ENCODE results near the gene SIX1. TPM values are rescaled to one million over a fixed set of nuclear protein-coding genes. Genes with fewer than 3 reads are reported as not detected.

Gene SIX1
- total and polyA plus RNA-seq, 10 donors, result 0.03 TPM; not detected in 9

DNA sequence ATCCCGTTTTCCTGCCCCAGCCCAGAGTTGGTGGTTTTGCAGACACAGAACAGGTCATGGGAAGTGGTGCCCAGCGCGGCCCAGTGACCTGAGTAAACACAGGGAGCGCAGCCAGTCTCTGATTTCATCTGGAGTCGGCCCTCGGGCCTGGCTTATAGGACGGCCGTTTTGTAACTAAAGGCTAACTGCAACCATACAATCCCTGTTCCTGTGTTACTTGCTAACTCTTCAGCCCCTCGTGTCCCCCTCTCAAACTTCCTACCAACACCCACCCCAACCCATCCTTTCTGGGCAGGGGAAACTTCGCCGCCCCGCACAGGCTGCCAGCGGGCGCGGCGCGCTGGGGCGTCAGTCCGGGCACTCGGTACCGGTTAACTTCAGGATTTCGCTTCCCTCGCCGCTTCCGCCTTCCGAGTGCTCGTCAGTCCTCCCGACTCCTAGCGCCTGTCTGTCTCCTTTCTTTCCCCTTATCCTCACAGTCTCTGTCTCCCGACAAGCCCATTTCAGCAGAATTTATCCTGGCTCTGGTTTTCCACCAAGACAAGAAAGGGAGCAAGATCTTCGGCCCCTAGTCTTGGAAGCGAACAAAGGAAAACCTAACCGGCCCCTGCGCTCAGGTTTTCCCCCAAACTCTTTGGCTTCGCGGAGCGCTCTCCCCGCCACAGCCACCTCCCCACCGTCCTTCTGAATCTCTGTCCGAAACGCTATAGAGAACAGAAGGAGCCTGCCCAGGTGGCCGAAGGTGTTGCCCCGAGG lies 2.0 kb downstream of the SIX1 start:
- intact Hi-C loops (cut with DNase I; ENCODE audit: low total_unique reads), result no loop called here
- H3K27me3 ChIP-seq (replicated peaks in 1 of 7), result peaks cover 17 to 100% (median 99%) of the 10 kb centered on the region in 7 donors
- peak in 1 of 3 donors; percentile 34 for TF ChIP-seq POLR2AphosphoS5 (IDR thresholded peaks at IDR 0.05)
- TF ChIP-seq, protein P1, sequence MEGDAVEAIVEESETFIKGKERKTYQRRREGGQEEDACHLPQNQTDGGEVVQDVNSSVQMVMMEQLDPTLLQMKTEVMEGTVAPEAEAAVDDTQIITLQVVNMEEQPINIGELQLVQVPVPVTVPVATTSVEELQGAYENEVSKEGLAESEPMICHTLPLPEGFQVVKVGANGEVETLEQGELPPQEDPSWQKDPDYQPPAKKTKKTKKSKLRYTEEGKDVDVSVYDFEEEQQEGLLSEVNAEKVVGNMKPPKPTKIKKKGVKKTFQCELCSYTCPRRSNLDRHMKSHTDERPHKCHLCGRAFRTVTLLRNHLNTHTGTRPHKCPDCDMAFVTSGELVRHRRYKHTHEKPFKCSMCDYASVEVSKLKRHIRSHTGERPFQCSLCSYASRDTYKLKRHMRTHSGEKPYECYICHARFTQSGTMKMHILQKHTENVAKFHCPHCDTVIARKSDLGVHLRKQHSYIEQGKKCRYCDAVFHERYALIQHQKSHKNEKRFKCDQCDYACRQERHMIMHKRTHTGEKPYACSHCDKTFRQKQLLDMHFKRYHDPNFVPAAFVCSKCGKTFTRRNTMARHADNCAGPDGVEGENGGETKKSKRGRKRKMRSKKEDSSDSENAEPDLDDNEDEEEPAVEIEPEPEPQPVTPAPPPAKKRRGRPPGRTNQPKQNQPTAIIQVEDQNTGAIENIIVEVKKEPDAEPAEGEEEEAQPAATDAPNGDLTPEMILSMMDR (IDR thresholded peaks at IDR 0.05 in 8 of 11, conservative IDR thresholded peaks at IDR 0.05 in 3 of 11), result no peak
- no peak for DNase-seq
- H3K36me3 ChIP-seq, result no peaks in the 10 kb centered on the region
- no peak overlapping the region for H3K27ac ChIP-seq
- peaks cover 24 to 66% (median 56%) of the 10 kb centered on the region in 6 donors for H3K4me1 ChIP-seq
- peaks cover 0 to 8% (median 0%) of the 10 kb centered on the region in 8 donors for H3K9me3 ChIP-seq
- peak overlapping the region in 6 of 8 donors; percentile 12 to 72 (median 46) for H3K4me3 ChIP-seq
- 4 to 8% (median 5%) methylated on average over 43 of the region's 43 CpGs for WGBS, 5 donors

DNA sequence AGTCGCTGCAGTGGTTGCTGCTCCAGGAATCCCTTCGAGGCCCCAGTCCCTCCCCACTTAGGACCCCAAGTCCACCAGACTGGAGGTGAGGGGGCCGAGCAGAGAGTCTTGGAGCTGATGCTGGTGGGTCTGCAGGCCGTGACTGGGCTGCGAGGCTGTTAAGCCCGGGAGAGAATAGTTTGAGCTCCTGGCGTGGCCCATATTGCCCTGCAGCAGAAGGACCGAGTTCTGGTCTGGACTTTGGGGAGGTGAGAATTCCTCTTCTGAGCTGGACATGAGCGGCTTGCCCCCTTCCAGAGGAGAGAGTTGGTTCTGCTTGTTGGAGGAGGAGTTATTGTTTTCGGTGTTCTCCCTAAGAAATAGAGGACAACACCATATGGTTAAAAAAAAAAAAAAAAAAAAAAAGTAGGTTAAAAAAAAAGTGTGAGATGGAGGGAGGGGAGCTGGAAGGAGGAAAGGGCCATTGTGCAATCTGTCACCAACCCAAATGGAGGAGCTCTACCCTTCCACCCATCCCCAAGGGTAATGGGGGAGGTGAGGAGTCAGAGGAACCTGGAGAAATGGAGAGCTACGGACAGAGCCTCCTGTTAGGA lies 3.0 kb downstream of the SIX1 start:
- H3K27me3 ChIP-seq (replicated peaks in 1 of 7), result peaks cover 17 to 100% (median 99%) of the 10 kb centered on the region in 7 donors
- DNase-seq, result no peak

DNA sequence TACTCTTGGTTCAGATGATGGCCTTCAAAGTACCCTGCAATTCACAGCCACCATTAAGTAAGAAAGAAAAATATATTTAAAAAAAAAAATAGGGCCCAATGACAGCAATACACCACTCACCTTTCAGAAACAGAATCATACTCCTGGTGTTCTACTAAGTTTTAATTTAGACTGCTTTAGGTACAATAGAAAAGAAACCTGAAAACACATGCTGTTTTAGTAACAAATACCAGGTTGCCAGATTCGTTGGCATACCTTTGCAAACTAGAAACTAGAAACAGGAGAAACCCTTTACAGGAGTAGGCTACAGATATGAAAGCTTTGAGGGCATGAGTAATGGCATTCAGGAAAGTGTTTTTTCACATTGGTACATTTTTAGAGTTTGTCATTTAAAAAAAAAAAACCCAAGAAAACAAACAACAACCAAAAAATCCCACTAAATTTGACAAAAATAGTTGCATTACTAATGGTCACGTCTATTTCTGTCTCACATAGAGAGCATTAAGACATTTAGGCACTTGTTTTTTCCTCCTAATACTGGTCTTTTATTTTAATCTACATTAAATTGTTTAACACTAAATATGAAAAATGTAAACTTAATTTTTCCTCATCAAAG lies 4.0 kb downstream of the SIX1 start:
- Histone ChIP-seq H3K9me3 (peaks cover 0 to 3% (median 0%) of the 10 kb centered on the region in 8 donors), H3K4me3 (no peak overlapping the region), H3K4me1 (peaks cover 24 to 64% (median 53%) of the 10 kb centered on the region in 6 donors), H3K27ac (no peak overlapping the region), H3K36me3 (no peaks in the 10 kb centered on the region), H3K27me3 (replicated peaks in 1 of 7) (peaks cover 15 to 100% (median 100%) of the 10 kb centered on the region in 7 donors)
- intact Hi-C loops (cut with DNase I; ENCODE audit: low total_unique reads), result no loop called here
- 26 to 39% (median 29%) methylated on average over 2 of the region's 2 CpGs for WGBS, 5 donors
- TF ChIP-seq POLR2A (IDR thresholded peaks at IDR 0.05), result no peak
- DNase-seq, result no peak

More for the DNA sequence above, 3.0 kb downstream of the SIX1 start:
- Histone ChIP-seq H3K9me3 (peaks cover 0 to 3% (median 0%) of the 10 kb centered on the region in 8 donors), H3K4me3 (no peak overlapping the region), H3K4me1 (peaks cover 24 to 66% (median 53%) of the 10 kb centered on the region in 6 donors), H3K36me3 (no peaks in the 10 kb centered on the region), H3K27ac (no peak overlapping the region)
- 10 to 23% (median 17%) methylated on average over 11 of the region's 11 CpGs for WGBS, 5 donors
- intact Hi-C loops (cut with DNase I; ENCODE audit: low total_unique reads), result no loop called here
- TF ChIP-seq POLR2A (IDR thresholded peaks at IDR 0.05), result no peak
- TF ChIP-seq POLR2AphosphoS5 (IDR thresholded peaks at IDR 0.05), result no peak
- TF ChIP-seq, protein P1 (IDR thresholded peaks at IDR 0.05 in 8 of 11, conservative IDR thresholded peaks at IDR 0.05 in 3 of 11), result no peak

DNA sequence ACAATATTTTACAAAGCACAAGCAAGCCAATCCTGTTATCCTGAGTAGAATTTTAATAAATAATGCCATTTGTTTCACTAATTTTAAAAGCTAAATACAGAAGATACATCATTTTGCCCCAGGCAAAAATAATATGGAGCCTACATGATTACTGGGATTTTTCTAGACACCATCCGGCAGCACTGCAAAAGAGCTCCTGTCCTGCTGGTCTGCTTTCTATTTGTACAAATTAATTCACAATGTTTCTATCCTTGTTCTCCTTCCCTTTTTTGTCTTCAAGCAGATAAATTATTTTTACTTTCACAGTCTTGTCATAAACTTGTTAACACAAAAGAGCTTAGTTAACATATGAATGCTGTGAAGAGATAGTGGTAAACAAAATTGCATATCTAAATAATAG lies 4.6 kb downstream of the SIX1 start:
- H3K4me1 ChIP-seq, result peaks cover 23 to 58% (median 50%) of the 10 kb centered on the region in 6 donors
- peaks cover 15 to 100% (median 100%) of the 10 kb centered on the region in 7 donors for H3K27me3 ChIP-seq (replicated peaks in 1 of 7)
- peaks cover 0 to 3% (median 0%) of the 10 kb centered on the region in 8 donors for H3K9me3 ChIP-seq
- WGBS, 5 donors, result 39 to 64% (median 49%) methylated on average over 1 of the region's 1 CpG
- TF ChIP-seq, protein P1 (IDR thresholded peaks at IDR 0.05 in 8 of 11, conservative IDR thresholded peaks at IDR 0.05 in 3 of 11), result no peak
- TF ChIP-seq POLR2AphosphoS5 (IDR thresholded peaks at IDR 0.05) (no peak), POLR2A (IDR thresholded peaks at IDR 0.05) (no peak)
- H3K4me3 ChIP-seq, result no peak overlapping the region
- intact Hi-C loops (cut with DNase I; ENCODE audit: low total_unique reads), result no loop called here
- H3K36me3 ChIP-seq, result no peaks in the 10 kb centered on the region
- DNase-seq, result no peak
- H3K27ac ChIP-seq, result no peak overlapping the region

All from spleen (tissue), 11 donors.